Natural killer cell treated with Interleukin-12 subunit alpha and Interleukin-12 subunit beta and Interleukin-15 and Interleukin-18, amount 100 ng/mL, for 72 hours (primary cell): ENCODE measurements around the gene TAF4B. TPM values are rescaled to one million over a fixed set of nuclear protein-coding genes. Genes with fewer than 3 reads are reported as not detected.
"Not testable (repeated sequence)": the region's sequence is repeated elsewhere in the genome, so short reads cannot be mapped to it uniquely, and the experiment has no call there.

Source experiments
- ATAC-seq, 2 donors: fragments of 150-1000 bp; cut with Tn5 transposase in 1 of 2; sonication (Bioruptor Pico), chemical (Tn5 transposase) in 1 of 2; 2 replicates each; pipeline ENCODE4 v1.10.0; 2021
- DNase-seq: peaks from one replicate; pipeline ENCODE4 v3.0.0; 2022; ENCODE audit warnings: low spot score
- H3K27ac Mint-ChIP-seq, 2 donors: 1 replicate in 1 of 2; 2 replicates in 1 of 2; pipeline ENCODE4 v1.8.0; 2022; ENCODE audit warnings: mixed read lengths in 2 of 2, mild to moderate bottlenecking in 1 of 2, moderate library complexity in 1 of 2
- H3K27me3 Mint-ChIP-seq, 2 donors: 1 replicate in 1 of 2; 2 replicates in 1 of 2; pipeline ENCODE4 v1.8.0; 2022; ENCODE audit warnings: mixed read lengths in 2 of 2
- H3K36me3 Mint-ChIP-seq: one replicate; pipeline ENCODE4 v1.8.0; 2022; ENCODE audit warnings: mixed read lengths
- H3K4me1 Mint-ChIP-seq, 2 donors: 1 replicate in 1 of 2; 2 replicates in 1 of 2; pipeline ENCODE4 v1.8.0; 2022; ENCODE audit warnings: low read depth in 2 of 2, mixed read lengths in 2 of 2, mild to moderate bottlenecking in 1 of 2
- H3K4me3 Mint-ChIP-seq: one replicate; pipeline ENCODE4 v1.8.0; 2022; ENCODE audit warnings: mixed read lengths
- H3K9me3 Mint-ChIP-seq: 2 replicates; pipeline ENCODE4 v1.8.0; 2022; ENCODE audit warnings: mixed read lengths
- total RNA-seq, 2 donors: library from RNA; stranded (reverse); gene quantifications; one replicate each; pipeline ENCODE4 v1.2.3, GENCODE V29; 2022

The TAF4B gene
- total RNA-seq, 2 donors from 2014 or later, result 4.2 to 14.5 TPM

DNA sequence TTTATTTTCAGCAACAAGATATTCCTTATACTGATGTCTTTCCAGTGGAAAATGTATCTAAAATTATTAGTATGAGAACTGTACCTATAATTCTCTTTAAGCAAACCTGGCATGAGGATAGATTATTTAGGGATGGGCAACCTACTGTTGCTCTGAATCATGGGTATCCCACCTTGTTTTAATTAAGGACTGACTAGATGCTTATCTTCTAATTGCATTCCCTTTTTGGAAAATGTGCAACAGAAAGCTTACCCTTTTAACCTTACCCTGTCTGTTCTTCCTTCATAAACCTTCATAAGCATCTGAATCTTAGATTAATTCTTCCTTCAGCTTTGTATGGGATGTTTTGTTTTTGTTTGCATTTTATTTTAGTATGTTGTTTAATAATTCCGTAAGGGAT is 110.3 kb downstream of the TAF4B start:
- Mint-ChIP-seq H3K27me3 (no peaks in the 10 kb centered on the region), H3K4me1 (no peaks in the 10 kb centered on the region), H3K9me3 (no peaks in the 10 kb centered on the region), H3K4me3 (no peak overlapping the region), H3K36me3 (no peaks in the 10 kb centered on the region), H3K27ac (no peak overlapping the region)
- DNase-seq (no peak), ATAC-seq (no peak)

DNA sequence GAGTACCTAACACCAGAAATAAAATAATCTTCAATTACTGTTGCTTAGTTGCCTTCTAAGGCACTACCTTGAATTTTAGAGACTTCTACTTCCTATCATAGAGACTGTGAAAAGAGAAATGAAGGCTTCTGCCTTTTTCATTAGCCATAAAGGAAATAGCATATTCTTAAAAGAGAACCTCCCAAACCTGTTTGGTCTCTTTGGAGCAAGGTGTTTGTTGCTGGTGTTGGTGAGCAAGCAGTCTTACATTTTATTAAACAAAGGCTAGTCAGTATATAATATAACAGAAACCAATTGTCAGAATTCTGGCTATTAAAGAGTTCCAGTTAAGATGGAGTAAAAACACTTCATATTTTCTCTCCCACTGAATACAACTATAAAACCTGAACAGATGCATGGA is 116.4 kb downstream of the TAF4B start:
- peaks cover 11% of the 10 kb centered on the region for H3K9me3 Mint-ChIP-seq
- no peak overlapping the region for H3K4me3 Mint-ChIP-seq
- no peak for ATAC-seq
- no peak overlapping the region for H3K27ac Mint-ChIP-seq
- peaks cover 29% of the 10 kb centered on the region for H3K36me3 Mint-ChIP-seq
- DNase-seq, result no peak
- peaks cover 0 to 2% of the 10 kb centered on the region in 2 donors for H3K27me3 Mint-ChIP-seq
- H3K4me1 Mint-ChIP-seq, result no peaks in the 10 kb centered on the region

DNA sequence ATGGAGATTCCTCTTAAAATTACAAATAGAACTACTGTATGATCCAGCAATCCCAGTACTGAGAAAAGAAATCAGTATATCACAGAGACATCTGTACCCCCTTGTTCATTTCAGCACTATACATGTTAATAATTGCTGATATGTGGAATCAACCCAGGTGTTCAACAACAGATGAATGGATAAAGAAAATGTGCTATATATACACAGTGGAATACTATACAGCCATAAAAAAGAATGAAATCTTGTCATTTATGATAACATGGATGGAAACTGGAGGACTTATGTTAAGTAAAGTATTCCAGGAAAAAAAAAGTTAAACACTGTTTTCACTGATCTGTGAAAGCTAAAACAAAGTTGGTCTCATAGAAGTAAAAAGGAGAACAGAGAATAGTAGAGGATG is 124.7 kb downstream of the TAF4B start:
- H3K27ac Mint-ChIP-seq, result no peak overlapping the region

DNA sequence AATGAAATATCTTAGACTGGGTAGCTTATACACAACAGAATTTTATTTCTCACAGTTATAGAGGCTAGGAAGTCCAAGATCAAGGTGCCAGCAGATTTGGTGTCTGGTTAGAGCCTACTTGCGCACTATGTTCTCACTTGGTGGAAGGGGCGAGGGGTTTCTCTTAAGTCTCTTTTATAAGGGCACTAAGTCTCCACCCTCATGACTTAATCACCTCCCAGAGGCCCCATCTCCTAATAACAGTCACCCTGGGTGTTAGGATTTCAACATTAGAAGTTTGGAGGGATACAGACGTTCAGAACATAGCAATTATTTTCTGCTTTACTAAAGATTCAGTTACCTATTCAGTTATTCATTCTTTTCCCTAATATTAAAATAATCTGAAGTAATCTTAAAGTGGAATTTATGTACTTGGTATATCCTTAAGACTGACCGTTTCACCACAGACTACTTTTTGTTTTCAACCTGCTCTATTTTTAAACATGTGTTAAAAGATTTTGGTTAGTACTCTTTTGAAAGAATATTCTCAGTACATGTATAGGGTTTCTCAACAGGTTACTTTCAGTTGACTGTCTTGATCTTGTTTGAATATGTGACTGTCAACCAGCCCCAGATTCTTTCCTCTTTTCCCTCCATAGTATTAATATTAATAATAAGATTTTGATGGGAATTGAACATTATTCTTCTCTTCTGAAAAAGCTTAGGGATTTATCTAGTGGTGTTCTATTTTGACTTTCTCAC is 130.0 kb downstream of the TAF4B start:
- Mint-ChIP-seq H3K4me1 (no peaks in the 10 kb centered on the region), H3K9me3 (no peaks in the 10 kb centered on the region), H3K27ac (no peak overlapping the region), H3K4me3 (no peak overlapping the region), H3K27me3 (no peaks in the 10 kb centered on the region), H3K36me3 (peaks cover 5% of the 10 kb centered on the region)
- DNase-seq (no peak), ATAC-seq (no peak)

More for the DNA sequence above, 124.7 kb downstream of the TAF4B start:
- ATAC-seq (no peak), DNase-seq (no peak)
- H3K4me1 Mint-ChIP-seq, result no peaks in the 10 kb centered on the region
- peaks cover 11% of the 10 kb centered on the region for H3K9me3 Mint-ChIP-seq
- no peak overlapping the region for H3K4me3 Mint-ChIP-seq
- H3K27me3 Mint-ChIP-seq, result no peaks in the 10 kb centered on the region
- peaks cover 29% of the 10 kb centered on the region for H3K36me3 Mint-ChIP-seq

DNA sequence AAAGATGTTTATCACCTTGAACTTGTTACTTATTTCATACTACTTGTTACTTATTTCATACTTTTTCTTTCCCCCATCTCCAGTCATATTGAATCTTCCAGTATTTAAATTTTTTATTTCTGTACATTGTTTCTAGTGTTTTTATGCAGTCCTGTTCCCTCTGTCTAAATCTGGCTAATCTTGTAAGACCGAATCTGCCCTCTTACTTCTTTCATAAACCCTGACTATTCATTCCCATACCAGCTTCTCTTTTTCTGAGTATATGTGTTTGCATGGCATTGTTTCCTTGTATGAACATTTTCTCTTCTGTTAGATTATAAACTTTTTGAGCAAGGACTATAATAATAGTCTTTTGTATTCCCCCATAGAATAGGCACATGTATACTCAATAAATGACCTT is 131.7 kb downstream of the TAF4B start:
- H3K27ac Mint-ChIP-seq, result no peak overlapping the region
- peaks cover 5% of the 10 kb centered on the region for H3K36me3 Mint-ChIP-seq
- no peaks in the 10 kb centered on the region for H3K27me3 Mint-ChIP-seq
- DNase-seq (no peak), ATAC-seq (no peak)
- no peaks in the 10 kb centered on the region for H3K4me1 Mint-ChIP-seq
- H3K4me3 Mint-ChIP-seq, result no peak overlapping the region
- H3K9me3 Mint-ChIP-seq, result no peaks in the 10 kb centered on the region

DNA sequence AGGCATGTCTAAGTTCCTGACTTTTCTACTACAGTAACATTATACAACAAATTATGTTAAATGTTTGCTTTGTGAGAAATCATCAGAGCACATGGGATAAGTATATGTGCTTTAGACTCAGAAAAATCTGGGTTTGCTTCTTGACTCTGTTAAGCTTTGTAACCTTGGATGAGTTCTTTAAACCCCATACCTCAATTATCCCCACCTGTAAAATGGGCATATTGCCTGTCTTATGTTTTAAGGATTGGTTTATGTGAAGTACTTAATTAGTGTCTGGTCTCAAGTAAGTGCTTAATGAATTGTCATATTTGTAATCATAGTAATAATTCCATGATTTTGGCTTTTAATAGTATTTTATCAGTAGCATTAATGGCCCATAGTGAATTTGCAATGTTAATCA is 135.8 kb downstream of the TAF4B start:
- no peak for ATAC-seq
- H3K9me3 Mint-ChIP-seq, result no peaks in the 10 kb centered on the region
- no peak overlapping the region for H3K4me3 Mint-ChIP-seq
- DNase-seq, result no peak
- H3K36me3 Mint-ChIP-seq, result peaks cover 5% of the 10 kb centered on the region
- no peak overlapping the region for H3K27ac Mint-ChIP-seq
- H3K27me3 Mint-ChIP-seq, result no peaks in the 10 kb centered on the region
- no peaks in the 10 kb centered on the region for H3K4me1 Mint-ChIP-seq

DNA sequence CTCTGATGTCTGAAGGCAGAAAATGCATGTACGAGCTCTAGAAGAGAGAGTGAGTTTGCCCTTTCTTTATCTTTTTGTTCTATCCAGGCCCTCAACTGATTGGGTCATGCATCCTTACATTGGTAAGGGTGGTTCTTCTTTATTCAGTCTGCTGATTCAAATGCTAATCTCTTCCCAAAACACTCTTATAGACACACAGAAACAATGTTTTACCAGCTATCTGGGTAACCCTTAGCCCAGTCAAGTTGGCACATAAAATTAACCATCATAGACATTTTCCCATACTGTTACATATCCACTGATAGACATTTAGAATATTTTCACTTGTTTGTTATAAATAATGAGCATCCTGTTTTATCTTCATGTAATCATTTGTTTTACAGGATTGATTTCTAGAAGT is 141.2 kb downstream of the TAF4B start:
- no peaks in the 10 kb centered on the region for H3K36me3 Mint-ChIP-seq
- no peak for ATAC-seq
- H3K9me3 Mint-ChIP-seq, result no peaks in the 10 kb centered on the region
- no peak overlapping the region for H3K4me3 Mint-ChIP-seq
- H3K4me1 Mint-ChIP-seq, result no peaks in the 10 kb centered on the region
- H3K27me3 Mint-ChIP-seq, result no peaks in the 10 kb centered on the region
- no peak for DNase-seq
- H3K27ac Mint-ChIP-seq, result no peak overlapping the region

DNA sequence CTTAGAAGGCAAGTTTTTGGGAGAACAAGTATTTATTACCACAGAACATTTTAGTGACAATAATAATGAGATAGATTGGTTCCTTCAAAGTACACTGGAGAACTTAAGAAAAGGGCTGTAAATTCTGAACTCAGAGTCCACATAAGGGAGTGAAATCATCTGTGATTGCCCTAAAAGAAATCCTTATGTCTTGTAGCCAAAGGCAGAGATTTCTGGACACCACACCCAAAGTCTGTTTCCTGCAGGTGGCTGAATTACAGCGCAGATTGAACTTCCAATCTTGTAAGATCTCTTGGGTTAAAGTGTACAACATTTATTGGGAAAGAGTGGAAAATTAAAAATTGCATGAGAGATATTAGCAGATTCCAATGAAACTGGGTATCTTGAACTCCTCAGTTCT is 143.8 kb downstream of the TAF4B start:
- no peak overlapping the region for H3K27ac Mint-ChIP-seq
- H3K4me3 Mint-ChIP-seq, result no peak overlapping the region
- no peaks in the 10 kb centered on the region for H3K36me3 Mint-ChIP-seq
- DNase-seq (no peak), ATAC-seq (no peak)
- no peaks in the 10 kb centered on the region for H3K27me3 Mint-ChIP-seq
- H3K4me1 Mint-ChIP-seq, result no peaks in the 10 kb centered on the region
- no peaks in the 10 kb centered on the region for H3K9me3 Mint-ChIP-seq

DNA sequence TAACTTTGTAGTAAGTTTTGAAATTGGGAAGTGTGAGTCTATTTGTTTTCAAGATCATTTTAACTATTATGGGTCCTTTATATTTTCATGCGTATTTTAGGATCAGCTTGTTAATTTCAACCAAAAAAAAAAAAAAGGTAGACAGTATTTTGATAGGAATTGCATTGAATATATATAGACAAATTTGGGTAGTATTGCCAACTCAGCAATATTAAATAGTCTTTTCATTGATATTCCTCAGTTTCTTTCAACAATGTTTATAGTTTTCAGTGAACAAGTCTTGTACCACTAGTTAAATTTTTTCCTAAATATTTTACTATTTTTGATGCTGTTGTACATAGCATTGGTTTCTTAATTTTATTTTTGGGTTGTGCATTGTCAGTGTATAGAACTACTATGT is 149.9 kb downstream of the TAF4B start:
- Mint-ChIP-seq H3K9me3 (no peaks in the 10 kb centered on the region), H3K27me3 (no peaks in the 10 kb centered on the region), H3K4me1 (no peaks in the 10 kb centered on the region), H3K4me3 (no peak overlapping the region), H3K27ac (no peak overlapping the region), H3K36me3 (no peaks in the 10 kb centered on the region)
- no peak for DNase-seq
- ATAC-seq, result no peak

DNA sequence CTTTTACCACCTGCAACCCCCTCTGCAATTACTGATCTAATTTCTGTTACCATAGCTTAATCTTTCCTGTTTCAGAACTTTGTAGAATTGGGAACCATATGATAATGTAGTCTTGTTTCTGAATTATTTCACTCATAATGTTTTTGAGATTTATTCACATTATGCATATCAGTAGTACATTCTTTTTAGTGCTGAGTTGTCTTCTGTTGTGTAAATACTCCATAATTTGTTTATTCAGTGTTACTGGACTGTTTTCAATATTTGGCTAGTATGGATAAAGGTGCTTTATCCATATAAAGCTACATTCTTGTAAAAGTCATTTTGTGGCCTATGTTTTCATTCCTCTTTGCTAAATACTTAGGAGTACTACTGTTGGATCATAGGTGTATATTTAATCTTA is 152.5 kb downstream of the TAF4B start:
- Mint-ChIP-seq H3K36me3 (no peaks in the 10 kb centered on the region), H3K4me1 (no peaks in the 10 kb centered on the region), H3K27me3 (peaks cover 6 to 7% of the 10 kb centered on the region in 2 donors), H3K4me3 (no peak overlapping the region), H3K9me3 (no peaks in the 10 kb centered on the region), H3K27ac (no peak overlapping the region)
- DNase-seq (no peak), ATAC-seq (no peak)

DNA sequence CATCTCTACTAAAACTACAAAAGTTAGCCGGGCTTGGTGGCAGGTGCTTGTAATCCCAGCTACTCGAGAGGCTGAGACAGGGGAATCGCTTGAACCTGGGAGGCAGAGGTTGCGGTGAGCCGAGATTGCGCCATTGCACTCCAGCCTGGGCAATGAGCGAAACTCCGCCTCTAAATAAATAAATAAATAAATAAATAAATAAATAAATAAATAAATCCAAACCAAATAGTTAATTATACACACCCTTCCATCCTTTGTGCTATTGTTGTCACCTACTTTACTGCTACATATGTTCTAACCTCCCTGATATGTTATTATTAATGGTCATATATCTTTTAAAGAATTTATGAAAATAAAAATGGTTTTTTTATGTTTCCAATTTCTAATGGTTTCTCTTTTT is 155.3 kb downstream of the TAF4B start:
- H3K36me3 Mint-ChIP-seq, H3K27ac Mint-ChIP-seq, H3K27me3 Mint-ChIP-seq, ATAC-seq, H3K9me3 Mint-ChIP-seq, H3K4me3 Mint-ChIP-seq, DNase-seq, H3K4me1 Mint-ChIP-seq: not testable (repeated sequence)

DNA sequence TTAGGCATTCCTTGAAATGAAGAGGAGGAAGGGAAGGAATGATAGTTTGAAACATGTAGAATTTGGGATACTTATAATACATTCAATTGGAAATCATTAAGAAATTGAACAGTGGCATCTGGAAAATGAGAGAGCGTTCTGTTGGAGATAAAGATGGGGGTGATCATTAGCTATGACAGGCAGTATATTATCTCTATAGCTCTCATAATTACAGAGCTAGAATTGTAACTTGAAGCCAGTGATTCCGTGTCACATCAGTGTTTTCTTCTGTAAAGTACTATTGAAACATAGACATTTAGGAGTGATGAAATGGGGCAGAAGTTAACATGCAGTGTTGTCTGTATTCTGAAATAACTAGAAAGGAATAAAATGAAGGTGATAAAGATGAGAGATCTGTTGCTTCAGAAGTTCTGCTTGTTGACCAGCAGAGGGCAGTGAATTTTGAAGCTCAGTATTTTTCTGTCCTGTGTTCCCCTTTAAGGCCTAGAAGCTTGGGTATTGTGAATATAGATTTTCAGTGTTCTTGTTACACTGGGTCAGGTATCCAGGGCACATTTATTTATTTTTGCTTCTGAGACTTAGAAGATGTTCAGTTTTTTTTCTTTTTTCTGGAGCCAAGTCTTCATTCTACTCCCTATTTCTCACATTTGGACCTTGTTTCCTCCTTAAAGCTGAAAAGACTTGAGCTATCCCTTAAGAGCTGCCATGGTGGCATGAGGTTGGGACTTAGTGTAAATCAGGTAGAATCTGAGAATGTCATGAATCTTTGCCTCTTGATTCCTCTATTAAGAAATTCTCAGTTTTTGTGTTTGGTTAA is 157.4 kb downstream of the TAF4B start:
- DNase-seq, result peak; percentile 65
- Mint-ChIP-seq H3K36me3 (no peaks in the 10 kb centered on the region), H3K27ac (no peak overlapping the region), H3K4me1 (no peaks in the 10 kb centered on the region), H3K27me3 (peaks cover 6 to 7% of the 10 kb centered on the region in 2 donors), H3K9me3 (no peaks in the 10 kb centered on the region), H3K4me3 (no peak overlapping the region)
- ATAC-seq, result no peak

DNA sequence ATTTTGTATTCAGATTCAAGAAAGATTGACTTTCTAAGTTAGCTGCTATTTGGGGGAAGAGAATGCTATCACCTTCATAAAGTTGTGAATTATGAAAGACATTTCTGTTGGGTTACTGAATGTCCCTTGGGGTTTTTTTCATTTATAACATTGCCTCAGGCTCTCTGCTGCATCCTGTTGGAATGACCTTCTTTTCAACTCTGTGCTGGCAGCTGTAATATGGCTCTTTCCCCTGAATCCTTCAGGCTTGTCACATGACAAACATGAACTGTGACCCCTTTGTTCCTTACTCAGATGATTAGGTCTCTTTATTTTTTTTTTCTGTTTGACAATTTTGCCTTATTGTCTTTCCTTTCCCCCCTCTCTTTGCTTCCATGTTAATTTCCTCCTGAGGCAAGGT is 159.8 kb downstream of the TAF4B start:
- Mint-ChIP-seq H3K27me3 (peaks cover 6 to 7% of the 10 kb centered on the region in 2 donors), H3K9me3 (no peaks in the 10 kb centered on the region), H3K4me3 (no peak overlapping the region), H3K27ac (no peak overlapping the region), H3K36me3 (no peaks in the 10 kb centered on the region), H3K4me1 (no peaks in the 10 kb centered on the region)
- DNase-seq (no peak), ATAC-seq (no peak)

DNA sequence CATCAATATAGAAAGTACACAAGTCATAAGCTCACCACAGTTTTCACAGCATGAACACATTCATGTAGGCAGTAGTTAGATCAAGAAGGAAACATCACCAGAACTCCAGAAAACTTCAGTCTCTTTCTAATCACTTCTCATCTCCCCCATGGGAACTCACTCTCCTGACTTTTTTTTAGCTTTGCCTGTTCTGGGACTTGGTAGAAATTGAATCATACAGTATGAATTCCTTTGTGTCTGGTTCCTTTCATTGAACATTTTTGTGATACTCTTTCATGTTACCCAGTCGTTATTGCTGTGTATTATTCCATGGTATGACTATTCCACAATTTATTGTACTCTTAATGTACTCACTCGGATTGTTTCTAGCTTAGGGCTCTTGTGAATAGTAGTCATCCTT is 160.2 kb downstream of the TAF4B start:
- Mint-ChIP-seq H3K36me3 (no peaks in the 10 kb centered on the region), H3K27me3 (peaks cover 6 to 7% of the 10 kb centered on the region in 2 donors), H3K4me3 (no peak overlapping the region), H3K27ac (no peak overlapping the region), H3K9me3 (no peaks in the 10 kb centered on the region), H3K4me1 (no peaks in the 10 kb centered on the region)
- ATAC-seq (no peak), DNase-seq (no peak)
